Mesenchymal stem cell (in vitro differentiated cells and primary cell): ENCODE results near the gene LUZP2.

Source experiments
- DNase-seq: peaks from one replicate; pipeline ENCODE4 v3.0.0-alpha.2; 2013
- H2AFZ ChIP-seq: one replicate; pipeline ENCODE4 v1.6.1; 2013; ENCODE audit warnings: low read depth, mild to moderate bottlenecking, control low read depth, inconsistent platforms, low read length, moderate library complexity
- H2AK5ac ChIP-seq: 2 replicates; pipeline ENCODE4 v1.6.1; 2013; ENCODE audit warnings: low read length, moderate library complexity, mild to moderate bottlenecking, inconsistent platforms; ENCODE audit not compliant: severe bottlenecking
- H2BK120ac ChIP-seq: one replicate; pipeline ENCODE4 v1.6.1; 2013; ENCODE audit warnings: low read depth, mild to moderate bottlenecking, inconsistent platforms, low read length, moderate library complexity
- H2BK12ac ChIP-seq, 2 experiments: one replicate each; pipeline ENCODE4 v1.6.1; 2013; ENCODE audit warnings: inconsistent platforms in 2 of 2, low read length in 2 of 2, mild to moderate bottlenecking in 2 of 2, moderate library complexity in 2 of 2, control low read depth in 1 of 2
- H2BK15ac ChIP-seq: one replicate; pipeline ENCODE4 v1.6.1; 2013; ENCODE audit warnings: mild to moderate bottlenecking, low read depth, inconsistent platforms; ENCODE audit not compliant: poor library complexity, severe bottlenecking
- H2BK5ac ChIP-seq: 2 replicates; pipeline ENCODE4 v1.6.1; 2013; ENCODE audit warnings: low read depth, mild to moderate bottlenecking, low read length, control low read depth, inconsistent platforms; ENCODE audit not compliant: poor library complexity, severe bottlenecking
- H3K14ac ChIP-seq, 2 experiments: one replicate each; pipeline ENCODE4 v1.6.1; 2013; ENCODE audit warnings: inconsistent platforms in 2 of 2, low read length in 2 of 2, control low read depth in 1 of 2, mild to moderate bottlenecking in 1 of 2, moderate library complexity in 1 of 2
- H3K18ac ChIP-seq, 2 experiments: one replicate each; pipeline ENCODE4 v1.6.1; 2013; ENCODE audit warnings: inconsistent platforms in 2 of 2, low read length in 2 of 2, control low read depth in 1 of 2, low read depth in 1 of 2, mild to moderate bottlenecking in 1 of 2
- H3K23ac ChIP-seq, 2 experiments: one replicate each; pipeline ENCODE4 v1.6.1; 2013; ENCODE audit warnings: inconsistent platforms in 2 of 2, low read length in 2 of 2, mild to moderate bottlenecking in 2 of 2, moderate library complexity in 2 of 2, control low read depth in 1 of 2
- H3K27ac ChIP-seq: 2 replicates; pipeline ENCODE4 v1.5.1; 2013; ENCODE audit warnings: mild to moderate bottlenecking, moderate library complexity, low read length, control low read depth, inconsistent platforms; ENCODE audit not compliant: poor library complexity, severe bottlenecking
- H3K27me3 ChIP-seq, 2 experiments: 2 replicates each; pipeline versions ENCODE4 v1.6.1 to v1.7.0; 2013; ENCODE audit warnings: low read length in 2 of 2, mild to moderate bottlenecking in 2 of 2, moderate library complexity in 2 of 2, control low read depth in 1 of 2, inconsistent platforms in 1 of 2; ENCODE audit not compliant: control insufficient read depth in 1 of 2, insufficient read depth in 1 of 2
- H3K36me3 ChIP-seq, 2 experiments: 2 replicates each; pipeline versions ENCODE4 v1.6.1 to v1.7.0; 2013; ENCODE audit warnings: low read length in 2 of 2, control low read depth in 1 of 2, inconsistent platforms in 1 of 2, low read depth in 1 of 2, mild to moderate bottlenecking in 1 of 2; ENCODE audit not compliant: insufficient read depth in 2 of 2, control insufficient read depth in 1 of 2
- H3K4ac ChIP-seq, 2 experiments: one replicate each; pipeline ENCODE4 v1.6.1; 2013; ENCODE audit warnings: inconsistent platforms in 2 of 2, low read length in 2 of 2, mild to moderate bottlenecking in 2 of 2, moderate library complexity in 2 of 2, control low read depth in 1 of 2, low read depth in 1 of 2
- H3K4me1 ChIP-seq: 2 replicates; pipeline ENCODE4 v1.6.1; 2013; ENCODE audit warnings: low read depth, low read length, control low read depth; ENCODE audit not compliant: control insufficient read depth, insufficient read depth
- H3K4me2 ChIP-seq: 2 replicates; pipeline ENCODE4 v1.6.1; 2013; ENCODE audit warnings: low read length, mild to moderate bottlenecking, inconsistent platforms; ENCODE audit not compliant: poor library complexity, severe bottlenecking
- H3K4me3 ChIP-seq, 2 experiments: 2 replicates each; pipeline versions ENCODE4 v1.5.1 to v1.7.0; 2013; ENCODE audit warnings: low read length in 2 of 2, mild to moderate bottlenecking in 2 of 2, control low read depth in 1 of 2, low read depth in 1 of 2; ENCODE audit not compliant: insufficient read depth in 1 of 2
- H3K79me1 ChIP-seq: replicated peaks from 2 replicates; pipeline ENCODE4 v1.6.1; 2013; ENCODE audit warnings: mild to moderate bottlenecking, control low read depth, low read length, inconsistent platforms; ENCODE audit not compliant: poor library complexity, severe bottlenecking
- H3K9ac ChIP-seq: 2 replicates; pipeline ENCODE4 v1.7.0; 2013; ENCODE audit warnings: mild to moderate bottlenecking, low read length, moderate library complexity
- H3K9me3 ChIP-seq: 2 replicates; pipeline ENCODE4 v1.7.0; 2013; ENCODE audit warnings: mild to moderate bottlenecking, low read length; ENCODE audit not compliant: control insufficient read depth
- H4K8ac ChIP-seq: one replicate; pipeline ENCODE4 v1.6.1; 2013; ENCODE audit warnings: inconsistent platforms, mild to moderate bottlenecking, low read length, moderate library complexity
- H4K91ac ChIP-seq: one replicate; pipeline ENCODE4 v1.6.1; 2013; ENCODE audit warnings: mild to moderate bottlenecking, low read length, inconsistent platforms
- WGBS: methylation state at CpG from one replicate; pipeline ENCODE4 v1.1.7; 2013; ENCODE audit warnings: mixed read lengths; 5-methylcytosine and 5-hydroxymethylcytosine counted together

The LUZP2 gene

GRCh38 chr11:24828938-24829605, 332.2 kb downstream of the LUZP2 start:
- H3K27ac ChIP-seq, result no peak overlapping the region
- H3K4me2 ChIP-seq, result no peak overlapping the region
- H3K4me1 ChIP-seq, result no peaks in the 10 kb centered on the region
- H4K91ac ChIP-seq, result no peak overlapping the region
- H2AFZ ChIP-seq, result no peak overlapping the region
- H3K4me3 ChIP-seq, result no peak overlapping the region
- no peak overlapping the region for H4K8ac ChIP-seq
- H3K36me3 ChIP-seq, result no peaks in the 10 kb centered on the region
- H2AK5ac ChIP-seq, result no peak overlapping the region
- H3K18ac ChIP-seq, result no peak overlapping the region
- no peaks in the 10 kb centered on the region for H3K9me3 ChIP-seq
- H2BK5ac ChIP-seq, result no peak overlapping the region
- no peak overlapping the region for H3K14ac ChIP-seq
- H2BK120ac ChIP-seq, result no peak overlapping the region
- no peaks in the 10 kb centered on the region for H3K79me1 ChIP-seq
- H3K23ac ChIP-seq, result no peak overlapping the region
- no peak overlapping the region for H3K4ac ChIP-seq
- H2BK15ac ChIP-seq, result no peak overlapping the region
- H3K27me3 ChIP-seq, result no peaks in the 10 kb centered on the region
- no peak overlapping the region for H2BK12ac ChIP-seq
- no peak for DNase-seq
- 83% methylated on average over 1 of the region's 2 CpGs for WGBS
- H3K9ac ChIP-seq, result no peak overlapping the region

DNA sequence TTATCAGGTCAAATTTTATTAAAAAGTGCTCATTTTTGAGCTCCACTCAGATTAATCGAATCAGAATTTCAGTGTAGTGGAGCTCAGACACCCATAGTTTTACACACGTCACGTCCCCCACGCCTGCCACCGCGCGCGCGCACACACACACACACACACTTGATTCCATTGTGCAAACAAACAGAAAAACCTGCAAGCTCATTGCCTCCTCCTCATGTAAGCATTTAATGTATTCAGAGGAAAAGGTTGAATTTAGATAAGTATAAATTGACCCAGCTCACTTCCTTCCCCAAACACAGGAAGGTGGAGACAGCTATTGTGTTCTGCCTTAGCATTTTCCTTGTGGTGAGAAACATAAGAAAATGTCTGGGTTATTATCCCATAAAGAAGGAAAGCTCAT, 336.7 kb downstream of the LUZP2 start:
- H3K27me3 ChIP-seq, result no peaks in the 10 kb centered on the region
- H4K8ac ChIP-seq, result no peak overlapping the region
- H4K91ac ChIP-seq, result no peak overlapping the region
- no peak for DNase-seq
- H2AFZ ChIP-seq, result no peak overlapping the region
- no peak overlapping the region for H3K4ac ChIP-seq
- H2BK120ac ChIP-seq, result no peak overlapping the region
- H3K4me1 ChIP-seq, result no peaks in the 10 kb centered on the region
- no peaks in the 10 kb centered on the region for H3K36me3 ChIP-seq
- H3K4me3 ChIP-seq, result no peak overlapping the region
- no peak overlapping the region for H2BK12ac ChIP-seq
- H3K18ac ChIP-seq, result no peak overlapping the region
- H3K9ac ChIP-seq, result no peak overlapping the region
- H3K9me3 ChIP-seq, result no peaks in the 10 kb centered on the region
- no peak overlapping the region for H2AK5ac ChIP-seq
- no peak overlapping the region for H3K4me2 ChIP-seq
- H3K79me1 ChIP-seq, result no peaks in the 10 kb centered on the region
- no peak overlapping the region for H3K14ac ChIP-seq
- 89% methylated on average over 3 of the region's 9 CpGs for WGBS
- no peak overlapping the region for H3K27ac ChIP-seq
- H3K23ac ChIP-seq, result no peak overlapping the region
- H2BK15ac ChIP-seq, result no peak overlapping the region
- H2BK5ac ChIP-seq, result no peak overlapping the region

GRCh38 chr11:24837112-24837511, 340.3 kb downstream of the LUZP2 start:
- H2AK5ac ChIP-seq, result no peak overlapping the region
- no peaks in the 10 kb centered on the region for H3K27me3 ChIP-seq
- no peaks in the 10 kb centered on the region for H3K9me3 ChIP-seq
- H2AFZ ChIP-seq, result no peak overlapping the region
- H2BK120ac ChIP-seq, result no peak overlapping the region
- no peak overlapping the region for H4K8ac ChIP-seq
- no peak overlapping the region for H3K9ac ChIP-seq
- H3K79me1 ChIP-seq, result no peaks in the 10 kb centered on the region
- WGBS, result no CpG with 5 or more reads among the region's 2 CpGs
- no peak overlapping the region for H3K18ac ChIP-seq
- no peak overlapping the region for H3K23ac ChIP-seq
- no peak overlapping the region for H3K4me3 ChIP-seq
- H3K14ac ChIP-seq, result no peak overlapping the region
- H2BK12ac ChIP-seq, result no peak overlapping the region
- H2BK5ac ChIP-seq, result no peak overlapping the region
- no peak for DNase-seq
- H3K27ac ChIP-seq, result no peak overlapping the region
- H3K4me2 ChIP-seq, result no peak overlapping the region
- H4K91ac ChIP-seq, result no peak overlapping the region
- no peak overlapping the region for H2BK15ac ChIP-seq
- H3K4ac ChIP-seq, result no peak overlapping the region
- no peaks in the 10 kb centered on the region for H3K36me3 ChIP-seq
- H3K4me1 ChIP-seq, result no peaks in the 10 kb centered on the region

DNA sequence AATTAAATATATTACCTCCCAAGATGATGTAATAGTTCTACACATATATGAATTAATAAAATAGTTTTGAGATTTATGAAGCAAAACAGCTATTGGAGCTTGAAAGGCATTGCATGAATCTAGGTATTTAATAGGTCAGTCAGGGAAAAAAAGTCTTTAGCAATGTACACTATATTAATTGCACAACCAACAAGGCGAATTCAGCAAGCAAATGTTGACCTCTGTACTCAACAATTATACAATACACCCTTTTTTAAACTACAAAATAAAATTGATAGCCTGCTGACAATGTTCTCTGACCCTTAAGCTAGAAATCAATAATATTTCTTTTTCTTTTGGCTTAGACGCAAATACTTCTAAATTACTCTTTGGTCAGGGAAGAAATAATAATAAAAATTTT, 345.5 kb downstream of the LUZP2 start:
- 66% methylated on average over 1 of the region's 2 CpGs for WGBS
- Histone ChIP-seq H3K4me1 (no peaks in the 10 kb centered on the region), H4K8ac (no peak overlapping the region), H2AFZ (no peak overlapping the region), H2AK5ac (no peak overlapping the region), H3K18ac (no peak overlapping the region), H3K27me3 (no peaks in the 10 kb centered on the region), H3K9ac (no peak overlapping the region), H3K23ac (no peak overlapping the region), H3K14ac (no peak overlapping the region), H2BK15ac (no peak overlapping the region), H3K79me1 (no peaks in the 10 kb centered on the region), H3K36me3 (no peaks in the 10 kb centered on the region), H3K27ac (no peak overlapping the region), H3K9me3 (no peaks in the 10 kb centered on the region), H3K4me2 (no peak overlapping the region), H3K4ac (no peak overlapping the region), H2BK12ac (no peak overlapping the region), H4K91ac (no peak overlapping the region), H2BK5ac (no peak overlapping the region), H3K4me3 (no peak overlapping the region), H2BK120ac (no peak overlapping the region)
- DNase-seq, result no peak
